H1 (cell line): ENCODE results near the gene ZGRF1.

Experiments
- POLR2A ChIP-seq, 2 experiments: IDR thresholded peaks; 1 replicate in 1 of 2; 2 replicates in 1 of 2; pipeline ENCODE4 v1.6.1; 2011; ENCODE audit warnings: low read depth in 2 of 2, low read length in 2 of 2, mild to moderate bottlenecking in 2 of 2; ENCODE audit errors: control extremely low read depth in 1 of 2
- POLR2AphosphoS5 ChIP-seq: IDR thresholded peaks from 2 replicates; pipeline ENCODE4 v1.6.1; 2011; ENCODE audit warnings: low read depth, low read length
- TF ChIP-seq, protein P1 (sequence below), 3 experiments: IDR thresholded peaks; 1 replicate in 2 of 3; 2 replicates in 1 of 3; pipeline versions ENCODE4 v1.5.1 to v1.6.1; 2011; ENCODE audit warnings: low read length in 3 of 3, mild to moderate bottlenecking in 3 of 3, inconsistent platforms in 2 of 3, low read depth in 1 of 3, moderate library complexity in 1 of 3; ENCODE audit not compliant: insufficient read depth in 1 of 3; ENCODE audit errors: control extremely low read depth in 1 of 3

- TF ChIP-seq POLR2AphosphoS5: no peak
- TF ChIP-seq, protein P1, sequence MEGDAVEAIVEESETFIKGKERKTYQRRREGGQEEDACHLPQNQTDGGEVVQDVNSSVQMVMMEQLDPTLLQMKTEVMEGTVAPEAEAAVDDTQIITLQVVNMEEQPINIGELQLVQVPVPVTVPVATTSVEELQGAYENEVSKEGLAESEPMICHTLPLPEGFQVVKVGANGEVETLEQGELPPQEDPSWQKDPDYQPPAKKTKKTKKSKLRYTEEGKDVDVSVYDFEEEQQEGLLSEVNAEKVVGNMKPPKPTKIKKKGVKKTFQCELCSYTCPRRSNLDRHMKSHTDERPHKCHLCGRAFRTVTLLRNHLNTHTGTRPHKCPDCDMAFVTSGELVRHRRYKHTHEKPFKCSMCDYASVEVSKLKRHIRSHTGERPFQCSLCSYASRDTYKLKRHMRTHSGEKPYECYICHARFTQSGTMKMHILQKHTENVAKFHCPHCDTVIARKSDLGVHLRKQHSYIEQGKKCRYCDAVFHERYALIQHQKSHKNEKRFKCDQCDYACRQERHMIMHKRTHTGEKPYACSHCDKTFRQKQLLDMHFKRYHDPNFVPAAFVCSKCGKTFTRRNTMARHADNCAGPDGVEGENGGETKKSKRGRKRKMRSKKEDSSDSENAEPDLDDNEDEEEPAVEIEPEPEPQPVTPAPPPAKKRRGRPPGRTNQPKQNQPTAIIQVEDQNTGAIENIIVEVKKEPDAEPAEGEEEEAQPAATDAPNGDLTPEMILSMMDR (IDR thresholded peaks at IDR 0.05; ENCODE audit: control extremely low read depth in 1 of 3, insufficient read depth in 1 of 3, low read depth in 1 of 3, low read length in 3 of 3): no peak
- TF ChIP-seq POLR2A (IDR thresholded peaks at IDR 0.05; ENCODE audit: control extremely low read depth in 1 of 2, low read depth in 2 of 2, low read length in 2 of 2): no peak
Observed at GRCh38 chr4:112518675-112519074, 118.0 kb downstream of the ZGRF1 start.
